ENCODE results near the gene SLC38A2. TPM values are rescaled to one million over a fixed set of nuclear protein-coding genes. Genes with fewer than 3 reads are reported as not detected.

SLC38A2 gene
- total RNA-seq, 1 donor from 2014 or later: 421 TPM

GRCh38 chr12:46359667-46360280, 12.8 kb downstream of the SLC38A2 start:
- H2AFZ ChIP-seq (ENCODE audit: low read depth, low read length): no peak overlapping the region
- H3K4me3 ChIP-seq (ENCODE audit: insufficient read depth, low read depth, low read length): no peak overlapping the region
- H3K9ac ChIP-seq (ENCODE audit: low read length): no peak overlapping the region
- H3K27me3 ChIP-seq (ENCODE audit: insufficient read depth, low read length): no peaks in the 10 kb centered on the region
- no peaks in the 10 kb centered on the region for H3K9me3 ChIP-seq (ENCODE audit: insufficient read depth, low read depth, low read length)
- H3K9me3 Mint-ChIP-seq (ENCODE audit: unreplicated experiment): no peaks in the 10 kb centered on the region
- TF ChIP-seq EZH2 (IDR thresholded peaks at IDR 0.05; ENCODE audit: insufficient read depth, low read length) (no peak), CTCF (IDR thresholded peaks at IDR 0.05; ENCODE audit: insufficient read depth, low read depth, low read length) (no peak)
- H3K27me3 Mint-ChIP-seq (ENCODE audit: low read depth, unreplicated experiment): no peaks in the 10 kb centered on the region
- H3K27ac Mint-ChIP-seq (ENCODE audit: unreplicated experiment): no peak overlapping the region
- peaks cover 60% of the 10 kb centered on the region for H3K36me3 ChIP-seq (ENCODE audit: insufficient read depth, low read length)
- no peak overlapping the region for H3K27ac ChIP-seq (ENCODE audit: low read depth, low read length)
- no peak for DNase-seq (ENCODE audit: low read depth)
- H3K4me1 Mint-ChIP-seq (ENCODE audit: low read depth, unreplicated experiment): peaks cover 19% of the 10 kb centered on the region
- H3K4me3 Mint-ChIP-seq (ENCODE audit: unreplicated experiment): no peak overlapping the region
- peaks cover 4% of the 10 kb centered on the region for H3K79me2 ChIP-seq (ENCODE audit: insufficient read depth, low read length)
- no peak for FAIRE-seq
- H3K4me1 ChIP-seq (ENCODE audit: insufficient read depth, low read length): no peaks in the 10 kb centered on the region
- peaks cover 21% of the 10 kb centered on the region for H3K36me3 Mint-ChIP-seq (ENCODE audit: low read depth, unreplicated experiment)
- H4K20me1 ChIP-seq (ENCODE audit: insufficient read depth, low read length): peaks cover 75% of the 10 kb centered on the region
- H3K4me2 ChIP-seq (ENCODE audit: low read length): no peak overlapping the region

GRCh38 chr12:46358791-46359666, 13.5 kb downstream of the SLC38A2 start:
- TF ChIP-seq EZH2 (IDR thresholded peaks at IDR 0.05; ENCODE audit: insufficient read depth, low read length): no peak
- TF ChIP-seq CTCF (IDR thresholded peaks at IDR 0.05; ENCODE audit: insufficient read depth, low read depth, low read length): no peak
- no peak overlapping the region for H3K4me2 ChIP-seq (ENCODE audit: low read length)
- H2AFZ ChIP-seq (ENCODE audit: low read depth, low read length): no peak overlapping the region
- H3K4me1 Mint-ChIP-seq (ENCODE audit: low read depth, unreplicated experiment): peaks cover 15% of the 10 kb centered on the region
- peaks cover 18% of the 10 kb centered on the region for H3K36me3 Mint-ChIP-seq (ENCODE audit: low read depth, unreplicated experiment)
- no peak overlapping the region for H3K4me3 Mint-ChIP-seq (ENCODE audit: unreplicated experiment)
- peaks cover 68% of the 10 kb centered on the region for H4K20me1 ChIP-seq (ENCODE audit: insufficient read depth, low read length)
- H3K4me3 ChIP-seq (ENCODE audit: insufficient read depth, low read depth, low read length): no peak overlapping the region
- H3K27me3 ChIP-seq (ENCODE audit: insufficient read depth, low read length): no peaks in the 10 kb centered on the region
- peaks cover 53% of the 10 kb centered on the region for H3K36me3 ChIP-seq (ENCODE audit: insufficient read depth, low read length)
- DNase-seq (ENCODE audit: low read depth) (no peak), FAIRE-seq (no peak)
- H3K79me2 ChIP-seq (ENCODE audit: insufficient read depth, low read length): peaks cover under 1% of the 10 kb centered on the region
- peak overlapping the region; percentile 34 for H3K27ac Mint-ChIP-seq (ENCODE audit: unreplicated experiment)
- H3K27ac ChIP-seq (ENCODE audit: low read depth, low read length): no peak overlapping the region
- H3K9me3 Mint-ChIP-seq (ENCODE audit: unreplicated experiment): no peaks in the 10 kb centered on the region
- no peaks in the 10 kb centered on the region for H3K4me1 ChIP-seq (ENCODE audit: insufficient read depth, low read length)
- no peaks in the 10 kb centered on the region for H3K27me3 Mint-ChIP-seq (ENCODE audit: low read depth, unreplicated experiment)
- H3K9me3 ChIP-seq (ENCODE audit: insufficient read depth, low read depth, low read length): no peaks in the 10 kb centered on the region
- no peak overlapping the region for H3K9ac ChIP-seq (ENCODE audit: low read length)
